ENCODE measurements around the gene SRPRB. TPM values are rescaled to one million over a fixed set of nuclear protein-coding genes. Genes with fewer than 3 reads are reported as not detected.

Gene SRPRB
- total RNA-seq, 1 experiment from 2014 or later = 73.5 TPM

- no TSS peak for BruUV-seq (replicated peaks)
These were observed 43.1 kb upstream of the SRPRB start for GRCh38 chr3:133762539-133762938.

GRCh38 chr3:133763797-133764683 is 41.6 kb upstream of the SRPRB start:
- intact Hi-C loops (cut with micrococcal nuclease; ENCODE audit: unreplicated experiment) (no loop called here), in situ Hi-C loops (cut with HindIII; ENCODE audit: low pct_unique_long_range_greater_than_20kb, low sequenced_read_pairs) (no loop called here)
- H3K27ac ChIP-seq (ENCODE audit: low read length) = no peak overlapping the region
- H3K4me3 ChIP-seq (ENCODE audit: low read depth in 2 of 2, low read length in 2 of 2) = no peak overlapping the region
- H3K27me3 ChIP-seq (ENCODE audit: control insufficient read depth, insufficient read depth, low read length) = peaks cover 14% of the 10 kb centered on the region
- BruUV-seq (replicated peaks) = no TSS peak
- CTCF ChIA-PET = no interaction called here
- POLR2A ChIA-PET = no interaction called here
- no peaks in the 10 kb centered on the region for H3K9me3 ChIP-seq (ENCODE audit: control insufficient read depth, insufficient read depth, low read depth, low read length)
- ATAC-seq = no peak
- no peak for DNase-seq (ENCODE audit: low read depth, low spot score)
- H3K4me1 ChIP-seq (ENCODE audit: control insufficient read depth, insufficient read depth, low read length) = no peaks in the 10 kb centered on the region
- TF ChIP-seq SIN3A (IDR thresholded peaks at IDR 0.05; ENCODE audit: borderline replicate concordance, insufficient read depth, low read depth, low read length) (no peak), TCF7L2 (IDR thresholded peaks at IDR 0.05; ENCODE audit: low read depth, low read length) (no peak), REST (IDR thresholded peaks at IDR 0.05; ENCODE audit: insufficient read depth in 1 of 2, low read depth in 2 of 2, low read length in 1 of 2) (no peak), CTCF (IDR thresholded peaks at IDR 0.05) (no peak), POLR2AphosphoS5 (IDR thresholded peaks at IDR 0.05; ENCODE audit: low read depth, low read length) (no peak)
- no peaks in the 10 kb centered on the region for H3K36me3 ChIP-seq (ENCODE audit: control insufficient read depth, insufficient read depth, low read length)

More at GRCh38 chr3:133762539-133762938, 43.1 kb upstream of the SRPRB start:
- no peak overlapping the region for H3K4me3 ChIP-seq (ENCODE audit: low read depth in 2 of 2, low read length in 2 of 2)
- H3K4me1 ChIP-seq (ENCODE audit: control insufficient read depth, insufficient read depth, low read length) = no peaks in the 10 kb centered on the region
- H3K27ac ChIP-seq (ENCODE audit: low read length) = no peak overlapping the region
- intact Hi-C loops (cut with micrococcal nuclease; ENCODE audit: unreplicated experiment) = no loop called here
- ChIA-PET POLR2A (no interaction called here), CTCF (no interaction called here)
- no peaks in the 10 kb centered on the region for H3K9me3 ChIP-seq (ENCODE audit: control insufficient read depth, insufficient read depth, low read depth, low read length)
- DNase-seq (ENCODE audit: low read depth, low spot score) (no peak), ATAC-seq (no peak)
- no peaks in the 10 kb centered on the region for H3K36me3 ChIP-seq (ENCODE audit: control insufficient read depth, insufficient read depth, low read length)
- no peak for TF ChIP-seq TCF7L2 (IDR thresholded peaks at IDR 0.05; ENCODE audit: low read depth, low read length)
- no peak for TF ChIP-seq SIN3A (IDR thresholded peaks at IDR 0.05; ENCODE audit: borderline replicate concordance, insufficient read depth, low read depth, low read length)
- TF ChIP-seq REST (IDR thresholded peaks at IDR 0.05; ENCODE audit: insufficient read depth in 1 of 2, low read depth in 2 of 2, low read length in 1 of 2) = no peak
- no peak for TF ChIP-seq CTCF (IDR thresholded peaks at IDR 0.05)
- in situ Hi-C loops (cut with HindIII; ENCODE audit: low pct_unique_long_range_greater_than_20kb, low sequenced_read_pairs) = no loop called here
- H3K27me3 ChIP-seq (ENCODE audit: control insufficient read depth, insufficient read depth, low read length) = peaks cover 14% of the 10 kb centered on the region

Measured in Panc1 (cell line).